Measurements from ENCODE around the gene ZNF853.

Gene ZNF853

GRCh38 chr7:6614953-6615722 is at the start of gene ZNF853:
Gene ZNF853, plus strand, starts transcription at chr7:6615610. Its CDS starts 565 bp downstream, at chr7:6616175.
- in situ Hi-C loops (cut with MboI; ENCODE audit: low sequenced_read_pairs), result no loop called here

GRCh38 chr7:6565655-6566054 is 49.8 kb upstream of the ZNF853 start:
- in situ Hi-C loops (cut with MboI; ENCODE audit: low sequenced_read_pairs), result no loop called here

DNA sequence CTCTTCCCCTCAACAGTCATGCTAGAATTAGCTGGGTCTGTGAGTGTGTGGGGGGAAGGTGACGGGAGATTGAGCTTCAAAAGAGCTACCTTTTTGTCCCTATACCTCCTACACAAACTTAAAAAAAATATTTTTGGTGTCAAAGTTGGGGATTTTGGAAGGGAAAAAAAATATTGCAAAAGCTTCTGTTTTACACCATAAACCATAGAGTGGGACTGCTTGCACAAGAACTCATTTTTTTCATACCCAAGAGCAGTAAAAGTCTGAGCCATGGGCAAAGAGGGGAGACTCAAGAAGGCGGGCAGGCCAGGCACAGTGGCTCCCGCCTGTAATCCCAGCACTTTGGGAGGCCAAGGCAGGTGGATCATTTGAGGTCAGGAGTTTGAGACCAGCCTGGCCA is 47.5 kb upstream of the ZNF853 start:
- in situ Hi-C loops (cut with MboI; ENCODE audit: low sequenced_read_pairs), result no loop called here

DNA sequence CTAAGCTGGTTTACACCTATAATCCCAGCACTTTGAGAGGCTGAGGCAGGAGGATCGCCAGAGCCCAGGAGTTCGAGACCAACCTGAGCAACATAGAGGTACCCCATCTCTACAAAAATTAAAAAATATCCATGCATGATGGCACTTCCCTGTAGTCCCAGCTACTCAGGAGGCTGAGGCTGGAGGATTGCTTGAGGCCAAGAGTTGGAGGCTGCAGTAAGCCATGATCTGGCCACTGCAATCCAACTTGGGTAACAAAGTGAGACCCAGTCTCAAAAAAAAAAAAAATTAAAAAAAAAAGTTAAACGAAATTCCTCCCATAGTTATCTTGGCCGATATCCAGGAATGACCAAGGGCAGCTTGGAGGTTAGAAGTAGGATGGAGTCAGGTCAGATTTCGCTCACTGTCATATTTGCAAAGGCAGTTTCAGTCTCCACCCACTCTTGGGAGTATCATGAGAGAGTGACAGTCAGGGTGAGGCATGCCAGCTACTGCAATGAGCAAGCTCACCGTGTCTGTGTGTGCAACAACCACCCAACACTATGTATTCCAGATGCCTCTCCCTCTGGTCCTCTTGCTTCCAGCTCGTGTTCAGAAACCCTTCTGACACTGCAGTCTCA is 44.1 kb upstream of the ZNF853 start:
- in situ Hi-C loops (cut with MboI; ENCODE audit: low sequenced_read_pairs), result no loop called here

DNA sequence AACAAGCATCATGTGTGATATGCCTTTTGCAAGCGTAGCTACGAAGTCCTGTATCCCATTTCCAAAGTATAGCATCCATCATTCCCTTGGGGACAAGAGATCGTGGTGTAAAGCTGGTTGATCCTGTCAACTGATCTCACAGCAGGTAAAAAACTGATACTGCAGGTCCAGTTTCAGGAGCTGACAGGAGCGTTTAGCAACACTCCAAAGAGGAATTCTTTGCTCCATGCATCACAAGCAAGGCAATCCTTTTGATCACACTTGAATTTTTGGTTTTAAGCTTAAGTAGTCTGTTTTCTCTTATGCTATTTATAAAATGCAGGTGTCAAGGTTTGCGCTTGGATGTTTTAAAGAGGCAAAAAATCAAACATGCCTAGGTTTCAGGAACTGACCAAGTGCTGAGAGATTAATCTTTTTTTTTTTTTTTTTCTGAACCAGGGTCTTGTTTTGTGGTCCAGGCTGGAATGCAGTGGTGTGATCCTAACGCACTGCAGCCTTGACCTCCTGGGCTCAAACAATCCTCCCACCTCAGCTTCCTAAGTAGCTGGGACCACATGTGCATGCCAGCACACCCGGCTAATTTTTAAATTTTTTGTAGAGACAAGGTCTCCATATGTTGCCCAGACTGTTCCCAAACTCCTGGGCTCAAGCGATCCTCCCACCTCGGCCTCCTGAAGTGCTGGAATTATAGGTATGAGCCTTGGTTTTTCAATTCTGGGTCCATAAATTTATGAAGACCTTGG is 40.0 kb upstream of the ZNF853 start:
- in situ Hi-C loops (cut with MboI; ENCODE audit: low sequenced_read_pairs), result loop anchor here (25.0 kb wide), 2 partner anchors 262 to 362 kb away; partner anchors contain the start of gene CCZ1B

- in situ Hi-C loops (cut with MboI; ENCODE audit: low sequenced_read_pairs), result loop anchor here (25.0 kb wide), 2 partner anchors 261 to 361 kb away; partner anchors contain the start of gene CCZ1B
These were observed 39.2 kb upstream of the ZNF853 start for GRCh38 chr7:6576024-6576866.

DNA sequence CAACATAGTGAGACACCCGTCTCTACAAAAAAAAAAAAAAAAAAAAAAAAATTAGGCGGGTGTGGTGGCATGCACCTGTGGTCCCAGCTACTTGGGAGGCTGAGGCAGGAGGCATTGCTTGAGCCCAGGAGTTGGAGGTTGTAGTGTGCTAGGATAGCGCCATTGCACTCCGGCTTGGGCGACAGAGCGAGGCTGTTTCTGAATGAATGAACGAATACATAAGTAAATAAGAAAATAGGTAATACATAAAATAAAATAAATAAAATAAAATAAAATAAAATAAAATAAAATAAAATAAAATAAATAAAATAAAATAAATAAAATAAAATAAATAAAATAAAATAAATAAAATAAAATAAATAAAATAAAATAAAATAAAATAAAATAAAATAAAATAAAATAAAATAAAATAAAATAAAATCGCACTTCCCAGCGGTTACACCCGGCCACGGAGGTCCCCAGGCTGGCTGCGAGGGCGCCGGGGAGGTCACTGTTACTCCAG is 38.5 kb upstream of the ZNF853 start:
- in situ Hi-C loops (cut with MboI; ENCODE audit: low sequenced_read_pairs), result loop anchor here (25.0 kb wide), 2 partner anchors 260 to 360 kb away; partner anchors contain the start of gene CCZ1B

DNA sequence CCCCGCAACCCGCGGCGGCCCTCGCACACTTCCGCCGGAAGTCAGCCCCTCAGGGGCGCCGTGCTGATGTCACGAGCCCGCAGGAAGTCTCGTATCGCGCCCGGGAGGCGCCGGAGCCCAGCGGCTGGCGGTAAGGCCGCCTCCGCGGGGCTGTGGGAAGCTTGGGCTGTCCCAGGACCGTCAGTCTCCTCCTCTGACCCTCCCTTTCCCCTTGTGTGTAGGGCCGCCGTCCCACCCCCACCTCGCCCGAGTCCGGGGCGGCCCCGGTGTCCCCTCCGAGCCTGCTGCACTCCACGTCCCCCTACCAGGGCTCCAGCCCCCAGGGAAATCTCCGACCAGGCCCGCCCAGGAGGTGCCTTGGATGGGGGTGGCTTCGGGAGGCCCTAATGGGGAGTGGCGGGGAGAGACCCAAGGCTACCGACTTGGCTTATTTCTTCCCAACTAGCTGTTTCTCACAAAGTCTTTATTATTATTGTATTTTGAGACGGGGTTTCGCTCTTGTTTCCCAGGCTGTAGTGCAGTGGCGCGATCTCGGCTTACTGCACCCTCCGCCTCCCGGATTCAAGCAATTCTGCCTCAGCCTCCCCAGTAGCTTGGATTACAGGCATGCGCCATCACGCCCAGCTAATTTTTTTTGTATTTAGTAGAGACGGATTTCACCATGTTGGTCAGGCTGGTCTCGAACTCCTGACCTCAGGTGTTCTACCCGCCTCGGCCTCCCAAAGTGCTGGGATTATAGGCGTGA is 37.9 kb upstream of the ZNF853 start, which contains the start of gene ZDHHC4:
TSS of gene ZDHHC4 (plus strand) at position 86 of the 745 bp plus-strand sequence. CDS start 3,108 bp downstream, outside the sequence.
- in situ Hi-C loops (cut with MboI; ENCODE audit: low sequenced_read_pairs), result loop anchor here (25.0 kb wide), 2 partner anchors 260 to 360 kb away; partner anchors contain the start of gene CCZ1B

- in situ Hi-C loops (cut with MboI; ENCODE audit: low sequenced_read_pairs), result loop anchor here (25.0 kb wide), 2 partner anchors 259 to 359 kb away; partner anchors contain the start of gene CCZ1B
These were observed 37.0 kb upstream of the ZNF853 start for GRCh38 chr7:6578114-6579084.

DNA sequence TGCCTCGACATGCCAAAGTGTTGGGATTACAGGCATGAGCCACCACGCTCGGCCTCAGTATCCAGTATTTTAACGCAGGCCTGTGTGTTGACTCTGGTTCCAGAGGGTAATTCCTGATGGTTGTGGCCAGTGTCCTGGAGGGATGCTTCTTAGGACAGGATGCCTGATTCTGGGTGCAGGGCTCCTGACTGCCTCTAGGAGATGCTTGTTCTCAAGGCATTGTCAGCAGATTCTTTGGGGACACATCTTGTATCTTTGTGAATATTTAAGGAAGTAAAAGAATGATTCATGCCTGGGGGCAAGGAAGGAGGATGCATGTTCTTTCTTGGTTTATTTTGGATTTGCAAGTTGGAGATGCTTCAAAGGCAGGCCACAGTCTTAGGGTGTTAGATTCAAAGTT is 36.0 kb upstream of the ZNF853 start:
- in situ Hi-C loops (cut with MboI; ENCODE audit: low sequenced_read_pairs), result loop anchor here (25.0 kb wide), 2 partner anchors 258 to 358 kb away; partner anchors contain the start of gene CCZ1B

- in situ Hi-C loops (cut with MboI; ENCODE audit: low sequenced_read_pairs), result loop anchor here (25.0 kb wide), 2 partner anchors 251 to 351 kb away; partner anchors contain the start of gene CCZ1B
These were observed 29.5 kb upstream of the ZNF853 start for GRCh38 chr7:6585746-6586432.

- in situ Hi-C loops (cut with MboI; ENCODE audit: low sequenced_read_pairs), result loop anchor here (25.0 kb wide), 2 partner anchors 249 to 349 kb away; partner anchors contain the start of gene CCZ1B
These were observed 26.8 kb upstream of the ZNF853 start for GRCh38 chr7:6588566-6588965.

GRCh38 chr7:6589151-6589828 is 26.1 kb upstream of the ZNF853 start:
- in situ Hi-C loops (cut with MboI; ENCODE audit: low sequenced_read_pairs), result loop anchor here (25.0 kb wide), 2 partner anchors 248 to 348 kb away; partner anchors contain the start of gene CCZ1B

GRCh38 chr7:6589829-6590644 is 25.4 kb upstream of the ZNF853 start, which contains the start of gene INTS15:
Gene INTS15, plus strand, starts transcription at chr7:6590021. Its CDS starts 263 bp downstream, at chr7:6590284.
- in situ Hi-C loops (cut with MboI; ENCODE audit: low sequenced_read_pairs), result loop anchor here (25.0 kb wide), 2 partner anchors 247 to 347 kb away; partner anchors contain the start of gene CCZ1B

DNA sequence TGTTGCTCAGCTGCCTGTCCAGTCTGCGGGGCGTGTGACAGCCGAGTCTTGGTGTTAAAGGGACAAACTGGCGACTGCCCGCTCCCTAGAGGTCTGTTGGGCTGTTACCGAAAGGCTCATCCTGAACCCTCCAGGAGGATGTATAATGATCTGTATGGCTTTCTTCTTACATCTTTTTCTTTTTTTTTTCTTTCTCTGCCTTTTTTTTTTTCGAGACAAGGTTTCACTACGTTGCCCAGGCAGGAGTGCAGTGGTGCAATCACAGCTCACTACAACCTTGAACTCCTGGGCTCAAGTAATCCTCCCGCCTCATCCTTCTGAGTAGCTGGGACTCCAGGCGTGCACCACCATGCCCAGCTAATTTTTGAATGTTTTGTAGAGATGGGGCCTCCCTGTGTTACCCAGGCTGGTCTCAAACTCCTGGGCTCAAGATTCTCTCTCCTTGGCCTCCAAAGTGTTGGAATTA is 24.7 kb upstream of the ZNF853 start:
- in situ Hi-C loops (cut with MboI; ENCODE audit: low sequenced_read_pairs), result loop anchor here (25.0 kb wide), 2 partner anchors 247 to 347 kb away; partner anchors contain the start of gene CCZ1B
